A549 treated with AZD9567 at 1 μM for 4 hours (cell line): ENCODE data around the gene CLRN3. TPM values are rescaled to one million over a fixed set of nuclear protein-coding genes. Genes with fewer than 3 reads are reported as not detected.

Source experiments
- total RNA-seq: library from RNA; stranded (reverse); fragments of 200-300 nt; extraction: Qiagen RNA extraction; gene quantifications from 5 replicates; pipeline ENCODE4 v1.2.3, GENCODE V29; 2022; ENCODE audit not compliant: insufficient read depth

Gene CLRN3, protein sequence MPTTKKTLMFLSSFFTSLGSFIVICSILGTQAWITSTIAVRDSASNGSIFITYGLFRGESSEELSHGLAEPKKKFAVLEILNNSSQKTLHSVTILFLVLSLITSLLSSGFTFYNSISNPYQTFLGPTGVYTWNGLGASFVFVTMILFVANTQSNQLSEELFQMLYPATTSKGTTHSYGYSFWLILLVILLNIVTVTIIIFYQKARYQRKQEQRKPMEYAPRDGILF
- total RNA-seq: 0.07 TPM in 1 of 5 replicates, not detected in the others

GRCh38 chr10:127892743-127893142, at the start of gene CLRN3:
Gene CLRN3 (minus strand): TSS chr10:127892941. CDS start chr10:127892784, 157 bp downstream.

DNA sequence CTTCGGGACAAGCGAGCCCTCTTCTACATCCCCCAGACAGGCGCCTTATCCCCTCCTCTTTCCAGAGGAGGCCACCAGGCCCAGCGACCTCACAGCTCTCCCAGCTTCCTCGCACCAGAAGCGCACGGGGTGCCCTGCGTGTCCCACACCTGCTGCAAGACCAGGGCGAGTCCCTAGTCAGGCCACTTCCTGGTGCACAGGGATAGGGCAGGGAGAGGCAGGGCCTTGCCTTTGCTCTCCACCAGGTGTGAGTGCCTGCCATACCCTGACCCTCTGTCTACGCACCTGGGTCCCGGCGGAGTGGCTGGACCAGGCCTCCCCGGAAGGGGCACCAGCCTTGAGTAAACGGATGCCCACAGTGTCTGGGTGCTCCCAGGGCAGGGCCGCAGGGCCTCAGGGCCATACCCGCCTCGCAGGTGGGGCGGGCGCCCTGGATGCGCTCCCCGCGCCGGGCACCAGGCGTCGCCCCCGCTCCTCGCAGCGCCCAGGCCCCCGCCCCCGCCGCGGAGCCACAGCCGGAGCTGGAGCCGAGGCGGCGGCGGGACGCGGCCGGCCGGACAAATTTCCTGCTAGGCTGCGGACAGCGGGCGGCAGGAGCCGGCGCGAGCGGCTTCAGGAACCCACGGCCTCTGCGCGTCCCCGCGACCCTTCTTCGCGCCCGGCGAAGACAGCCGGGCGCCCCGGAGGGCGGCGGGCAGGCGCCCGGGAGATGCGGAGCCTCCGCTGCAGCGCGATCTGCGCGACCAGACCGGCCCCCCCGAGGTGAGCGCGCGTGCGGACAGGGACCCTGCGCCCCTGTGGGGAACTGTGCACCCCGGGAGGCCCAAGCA, 14.0 kb upstream of the CLRN3 start, which contains the start of gene PTPRE:
TSS of gene PTPRE (plus strand) at position 556 of the 830 bp plus-strand sequence. CDS start 133,779 bp downstream, outside the sequence.

Other genes starting within 250 kb of the CLRN3 start
- 0.03 TPM in 1 of 5 replicates, not detected in the others for gene FOXI2, start 155.8 kb downstream of the CLRN3 start, total RNA-seq
- 2.9 to 4.1 TPM (median 3.9 TPM) in 5 replicates for gene PTPRE, start 14.2 kb upstream of the CLRN3 start, total RNA-seq
- 56.4 to 61.1 TPM (median 59.3 TPM) in 5 replicates for gene MKI67, start 233.5 kb upstream of the CLRN3 start, total RNA-seq